DND-41 (cell line): ENCODE results near the gene NOL9.

ENCODE experiments used
- ATAC-seq: fragments of 200-7000 bp; cut with Tn5 transposase; 3 replicates; pipeline ENCODE4 v1.9.1; 2021; ENCODE audit warnings: low read depth; ENCODE audit not compliant: insufficient read depth
- DNase-seq: peaks from one replicate; pipeline ENCODE4 v3.0.0-alpha.2; 2020
- H2AFZ ChIP-seq: 2 replicates; pipeline ENCODE4 v1.6.0; 2012; ENCODE audit warnings: low read depth, low read length
- H3K27ac ChIP-seq: 2 replicates; pipeline ENCODE4 v1.5.1; 2012; ENCODE audit warnings: low read length, inconsistent platforms
- H3K27me3 ChIP-seq: fragments of 200-600 bp; sonication (generic); 2 replicates; pipeline ENCODE4 v1.6.0; 2012; ENCODE audit warnings: low read length, mild to moderate bottlenecking, inconsistent platforms; ENCODE audit not compliant: insufficient read depth, poor library complexity
- H3K36me3 ChIP-seq: 2 replicates; pipeline ENCODE4 v1.5.1; 2012; ENCODE audit warnings: low read length, inconsistent platforms; ENCODE audit not compliant: insufficient read depth
- H3K4me1 ChIP-seq: 2 replicates; pipeline ENCODE4 v1.5.1; 2012; ENCODE audit warnings: mild to moderate bottlenecking, low read length; ENCODE audit not compliant: insufficient read depth
- H3K4me2 ChIP-seq: 2 replicates; pipeline ENCODE4 v1.6.0; 2012; ENCODE audit warnings: mild to moderate bottlenecking, moderate library complexity, low read length, inconsistent platforms; ENCODE audit not compliant: insufficient read depth
- H3K4me3 ChIP-seq, 2 experiments: fragments of 200-600 bp in 1 of 2; shearing (Covaris generic) in 1 of 2; 2 replicates each; pipeline ENCODE4 v1.5.1; 2012 to 2016; ENCODE audit warnings: inconsistent platforms in 2 of 2, low read length in 2 of 2, mild to moderate bottlenecking in 2 of 2, low read depth in 1 of 2, moderate library complexity in 1 of 2
- H3K79me2 ChIP-seq: 2 replicates; pipeline ENCODE4 v1.6.0; 2012; ENCODE audit warnings: low read length, inconsistent platforms; ENCODE audit not compliant: insufficient read depth
- H3K9ac ChIP-seq: 2 replicates; pipeline ENCODE4 v1.6.0; 2012; ENCODE audit warnings: low read depth, mild to moderate bottlenecking, inconsistent platforms, low read length, moderate library complexity
- H3K9me3 ChIP-seq: 2 replicates; pipeline ENCODE4 v1.5.1; 2012; ENCODE audit warnings: low read length, moderate library complexity, mild to moderate bottlenecking, inconsistent platforms; ENCODE audit not compliant: insufficient read depth, severe bottlenecking
- H4K20me1 ChIP-seq: 2 replicates; pipeline ENCODE4 v1.6.0; 2012; ENCODE audit warnings: low read length; ENCODE audit not compliant: insufficient read depth
- EZH2 ChIP-seq: IDR thresholded peaks from 3 replicates; pipeline ENCODE4 v1.6.1; 2012; ENCODE audit warnings: borderline replicate concordance, low read depth, mild to moderate bottlenecking, moderate library complexity, low read length, inconsistent platforms; ENCODE audit not compliant: severe bottlenecking
- TF ChIP-seq, protein P1 (sequence below): IDR thresholded peaks from 2 replicates; pipeline ENCODE4 v1.5.1; 2012; ENCODE audit warnings: borderline replicate concordance, low read length, moderate library complexity, mild to moderate bottlenecking; ENCODE audit not compliant: poor library complexity, severe bottlenecking; ENCODE audit errors: extremely low read depth

The NOL9 gene

DNA sequence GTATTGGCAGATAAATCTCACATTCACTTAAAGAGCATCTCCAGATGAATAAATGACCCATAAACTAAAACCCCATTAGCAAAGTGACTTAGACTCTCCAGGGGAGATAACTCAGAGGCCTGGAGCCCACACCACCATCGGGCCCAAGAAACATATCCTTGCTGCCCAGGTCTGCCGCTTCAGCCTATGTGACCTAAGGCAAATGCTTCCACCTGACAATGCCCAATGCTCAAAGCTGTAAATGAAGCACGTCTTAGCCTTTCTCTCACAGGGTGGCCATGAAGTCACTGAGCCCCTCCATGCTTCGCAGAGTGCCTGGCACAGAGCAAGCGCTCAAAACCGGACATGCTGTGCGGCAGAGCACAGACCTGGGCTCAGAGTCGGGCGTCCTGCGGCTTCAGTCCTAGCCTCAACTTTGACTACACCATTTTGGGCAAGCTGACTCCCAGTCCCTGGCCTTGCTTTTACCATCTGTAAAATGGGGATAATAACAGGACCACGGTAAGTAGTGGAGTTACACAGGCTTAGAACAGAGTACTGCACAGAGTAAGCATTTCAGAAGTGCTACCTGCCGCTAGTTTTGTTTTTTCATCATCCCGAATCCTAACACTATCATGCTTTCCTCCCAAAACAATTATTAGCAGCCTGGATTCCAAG is 23.7 kb downstream of the NOL9 start:
- Histone ChIP-seq H3K36me3 (peaks cover 80% of the 10 kb centered on the region), H3K4me1 (no peaks in the 10 kb centered on the region), H3K9me3 (no peaks in the 10 kb centered on the region), H3K79me2 (peaks cover 5% of the 10 kb centered on the region), H3K27ac (no peak overlapping the region), H3K9ac (no peak overlapping the region), H3K27me3 (no peaks in the 10 kb centered on the region), H3K4me3 (no peak overlapping the region), H4K20me1 (peaks cover 20% of the 10 kb centered on the region), H3K4me2 (no peak overlapping the region), H2AFZ (no peak overlapping the region)
- ATAC-seq (no peak), DNase-seq (no peak)
- TF ChIP-seq, protein P1, sequence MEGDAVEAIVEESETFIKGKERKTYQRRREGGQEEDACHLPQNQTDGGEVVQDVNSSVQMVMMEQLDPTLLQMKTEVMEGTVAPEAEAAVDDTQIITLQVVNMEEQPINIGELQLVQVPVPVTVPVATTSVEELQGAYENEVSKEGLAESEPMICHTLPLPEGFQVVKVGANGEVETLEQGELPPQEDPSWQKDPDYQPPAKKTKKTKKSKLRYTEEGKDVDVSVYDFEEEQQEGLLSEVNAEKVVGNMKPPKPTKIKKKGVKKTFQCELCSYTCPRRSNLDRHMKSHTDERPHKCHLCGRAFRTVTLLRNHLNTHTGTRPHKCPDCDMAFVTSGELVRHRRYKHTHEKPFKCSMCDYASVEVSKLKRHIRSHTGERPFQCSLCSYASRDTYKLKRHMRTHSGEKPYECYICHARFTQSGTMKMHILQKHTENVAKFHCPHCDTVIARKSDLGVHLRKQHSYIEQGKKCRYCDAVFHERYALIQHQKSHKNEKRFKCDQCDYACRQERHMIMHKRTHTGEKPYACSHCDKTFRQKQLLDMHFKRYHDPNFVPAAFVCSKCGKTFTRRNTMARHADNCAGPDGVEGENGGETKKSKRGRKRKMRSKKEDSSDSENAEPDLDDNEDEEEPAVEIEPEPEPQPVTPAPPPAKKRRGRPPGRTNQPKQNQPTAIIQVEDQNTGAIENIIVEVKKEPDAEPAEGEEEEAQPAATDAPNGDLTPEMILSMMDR: no peak
- no peak for TF ChIP-seq EZH2

DNA sequence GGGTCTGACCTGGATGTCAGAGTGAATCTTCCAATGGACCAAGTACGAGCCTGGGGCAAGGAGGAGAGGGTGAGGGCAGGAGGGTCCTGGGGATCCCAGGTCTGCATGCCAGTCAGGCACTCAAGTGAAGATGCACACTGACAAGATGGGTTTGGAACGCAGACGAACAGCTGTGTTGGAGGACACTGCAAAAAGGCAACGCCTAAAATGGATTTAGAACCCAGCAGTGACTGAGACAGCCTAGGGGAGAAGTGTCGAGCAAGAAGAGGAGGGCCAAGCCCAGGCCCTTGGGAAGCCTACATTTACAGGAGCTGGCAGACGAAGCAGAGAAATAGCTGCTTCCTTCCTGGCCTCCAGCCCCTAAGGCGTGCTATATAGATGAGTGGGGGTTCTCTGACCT is 25.8 kb downstream of the NOL9 start:
- H3K36me3 ChIP-seq: peaks cover 80% of the 10 kb centered on the region
- DNase-seq: no peak

DNA sequence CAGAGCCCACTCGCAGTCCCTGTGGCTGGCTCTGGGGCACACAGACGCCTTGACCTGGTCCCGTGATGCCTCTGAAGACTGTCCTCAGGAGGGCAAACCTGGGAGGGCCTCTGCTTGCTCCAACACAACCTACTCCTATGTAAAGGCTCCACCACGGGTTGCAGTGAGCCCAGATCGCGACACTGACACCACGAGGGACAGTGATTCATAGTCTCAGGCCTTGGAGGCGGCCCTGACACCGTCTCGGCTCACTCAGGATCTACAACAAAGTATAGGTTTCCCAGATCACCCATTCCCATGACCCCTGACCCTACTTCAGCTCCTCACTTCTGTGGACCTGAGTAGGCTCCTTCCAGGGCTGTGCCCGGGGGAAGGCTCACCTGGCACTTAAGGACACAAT is 28.0 kb downstream of the NOL9 start:
- peaks cover 59% of the 10 kb centered on the region for H3K36me3 ChIP-seq
- no peak overlapping the region for H3K9ac ChIP-seq
- H3K4me2 ChIP-seq: no peak overlapping the region
- no peaks in the 10 kb centered on the region for H3K9me3 ChIP-seq
- H3K4me1 ChIP-seq: no peaks in the 10 kb centered on the region
- TF ChIP-seq, protein P1: no peak
- TF ChIP-seq EZH2: no peak
- no peak overlapping the region for H3K27ac ChIP-seq
- H3K27me3 ChIP-seq: no peaks in the 10 kb centered on the region
- no peak overlapping the region for H3K4me3 ChIP-seq
- no peak overlapping the region for H2AFZ ChIP-seq
- H3K79me2 ChIP-seq: no peaks in the 10 kb centered on the region
- ATAC-seq (no peak), DNase-seq (no peak)
- H4K20me1 ChIP-seq: peaks cover 12% of the 10 kb centered on the region

More for the DNA sequence above, 25.8 kb downstream of the NOL9 start:
- H3K4me1 ChIP-seq: no peaks in the 10 kb centered on the region
- H3K27ac ChIP-seq: no peak overlapping the region
- TF ChIP-seq, protein P1: no peak
- no peak for TF ChIP-seq EZH2
- no peaks in the 10 kb centered on the region for H3K79me2 ChIP-seq
- H4K20me1 ChIP-seq: peaks cover 16% of the 10 kb centered on the region
- H3K27me3 ChIP-seq: no peaks in the 10 kb centered on the region
- ATAC-seq: no peak
- no peaks in the 10 kb centered on the region for H3K9me3 ChIP-seq
- no peak overlapping the region for H3K4me2 ChIP-seq
- no peak overlapping the region for H3K4me3 ChIP-seq
- H2AFZ ChIP-seq: no peak overlapping the region
- no peak overlapping the region for H3K9ac ChIP-seq

GRCh38 chr1:6523566-6523965 is 30.7 kb downstream of the NOL9 start:
- Histone ChIP-seq H3K36me3 (peaks cover 43% of the 10 kb centered on the region), H2AFZ (no peak overlapping the region), H3K79me2 (no peaks in the 10 kb centered on the region), H3K9me3 (no peaks in the 10 kb centered on the region), H3K27me3 (no peaks in the 10 kb centered on the region), H3K4me3 (no peak overlapping the region), H3K9ac (no peak overlapping the region), H3K4me2 (no peak overlapping the region), H3K4me1 (no peaks in the 10 kb centered on the region), H3K27ac (no peak overlapping the region), H4K20me1 (peaks cover 8% of the 10 kb centered on the region)
- TF ChIP-seq, protein P1: peak; percentile 52
- no peak for TF ChIP-seq EZH2
- DNase-seq (no peak), ATAC-seq (no peak)
